COLO668 (cell line): ENCODE results near the gene SPDL1.

Experiments used
- DNase-seq: peaks from one replicate; lab custom pipeline; 2025; ENCODE audit not compliant: unreplicated experiment; lab: John Stamatoyannopoulos, UW

Gene SPDL1

GRCh38 chr5:169629847-169630548, 46.4 kb downstream of the SPDL1 start:
- DNase-seq: no peak

GRCh38 chr5:169631360-169631759, 47.8 kb downstream of the SPDL1 start:
- DNase-seq: no peak

- DNase-seq: no peak
Measured at GRCh38 chr5:169632946-169633345, 49.4 kb downstream of the SPDL1 start.

- DNase-seq: no peak
Measured at GRCh38 chr5:169634606-169635005, 51.0 kb downstream of the SPDL1 start.

GRCh38 chr5:169635936-169636335, 52.4 kb downstream of the SPDL1 start:
- no peak for DNase-seq

- no peak for DNase-seq
Measured at GRCh38 chr5:169636477-169637084, 53.0 kb downstream of the SPDL1 start.

GRCh38 chr5:169637085-169637548, 53.5 kb downstream of the SPDL1 start, which contains the start of gene DOCK2:
Gene DOCK2, plus strand, starts transcription at chr5:169637275. Its CDS starts 52 bp downstream, at chr5:169637327.
- no peak for DNase-seq

- DNase-seq: no peak
Measured at GRCh38 chr5:169637549-169638121, 54.1 kb downstream of the SPDL1 start.

- DNase-seq: no peak
Measured at GRCh38 chr5:169641253-169641652, 57.7 kb downstream of the SPDL1 start.

- DNase-seq: no peak
Measured at GRCh38 chr5:169646856-169647255, 63.3 kb downstream of the SPDL1 start.

- no peak for DNase-seq
Measured at GRCh38 chr5:169647566-169647965, 64.0 kb downstream of the SPDL1 start.

- DNase-seq: no peak
Measured at GRCh38 chr5:169648725-169649310, 65.2 kb downstream of the SPDL1 start.

- no peak for DNase-seq
Measured at GRCh38 chr5:169649486-169649885, 65.9 kb downstream of the SPDL1 start.

GRCh38 chr5:169650701-169651331, 67.2 kb downstream of the SPDL1 start:
- no peak for DNase-seq

GRCh38 chr5:169651526-169651925, 68.0 kb downstream of the SPDL1 start:
- DNase-seq: no peak

- DNase-seq: no peak
Measured at GRCh38 chr5:169652057-169652456, 68.5 kb downstream of the SPDL1 start.

GRCh38 chr5:169653091-169653490, 69.5 kb downstream of the SPDL1 start:
- no peak for DNase-seq
